ENCODE results near the gene CCL20.

The CCL20 gene

DNA sequence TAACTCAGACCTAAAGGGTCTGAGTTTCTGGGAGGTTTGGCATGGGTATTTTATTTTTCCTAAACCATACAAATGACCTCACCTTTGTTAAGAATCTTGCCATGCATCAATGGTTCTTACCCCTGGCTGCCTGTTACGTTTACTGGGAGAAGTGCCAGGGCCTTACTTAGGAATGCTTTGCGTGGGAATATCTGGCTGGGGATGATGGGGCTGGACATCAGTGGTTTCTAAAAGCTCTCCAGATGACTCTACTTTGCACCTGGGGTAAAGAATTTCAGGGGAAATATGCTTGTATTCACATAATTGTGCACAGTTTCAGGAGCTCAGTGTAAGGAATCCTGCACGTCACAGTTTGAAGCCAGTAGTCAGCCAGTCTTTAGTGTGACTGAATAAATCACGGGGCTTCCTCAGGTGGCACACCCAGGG is 39.6 kb downstream of the CCL20 start:
- H4K20me1 ChIP-seq (ENCODE audit: insufficient read depth) = no peaks in the 10 kb centered on the region
- no peaks in the 10 kb centered on the region for H3K27me3 ChIP-seq (ENCODE audit: insufficient read depth, low read depth)
- no peaks in the 10 kb centered on the region for H3K79me2 ChIP-seq (ENCODE audit: insufficient read depth, low read depth)
- no peaks in the 10 kb centered on the region for H3K4me1 ChIP-seq (ENCODE audit: low read depth, poor library complexity, severe bottlenecking)
- no peak overlapping the region for H3K4me2 ChIP-seq
- H2AFZ ChIP-seq (ENCODE audit: low read depth) = no peak overlapping the region
- H3K36me3 ChIP-seq (ENCODE audit: insufficient read depth) = no peaks in the 10 kb centered on the region
- H3K9ac ChIP-seq = no peak overlapping the region
- no peak overlapping the region for H3K4me3 ChIP-seq (IDR thresholded peaks at IDR 0.05; ENCODE audit: insufficient read depth, low read depth, low read length)
- TF ChIP-seq, protein P1, sequence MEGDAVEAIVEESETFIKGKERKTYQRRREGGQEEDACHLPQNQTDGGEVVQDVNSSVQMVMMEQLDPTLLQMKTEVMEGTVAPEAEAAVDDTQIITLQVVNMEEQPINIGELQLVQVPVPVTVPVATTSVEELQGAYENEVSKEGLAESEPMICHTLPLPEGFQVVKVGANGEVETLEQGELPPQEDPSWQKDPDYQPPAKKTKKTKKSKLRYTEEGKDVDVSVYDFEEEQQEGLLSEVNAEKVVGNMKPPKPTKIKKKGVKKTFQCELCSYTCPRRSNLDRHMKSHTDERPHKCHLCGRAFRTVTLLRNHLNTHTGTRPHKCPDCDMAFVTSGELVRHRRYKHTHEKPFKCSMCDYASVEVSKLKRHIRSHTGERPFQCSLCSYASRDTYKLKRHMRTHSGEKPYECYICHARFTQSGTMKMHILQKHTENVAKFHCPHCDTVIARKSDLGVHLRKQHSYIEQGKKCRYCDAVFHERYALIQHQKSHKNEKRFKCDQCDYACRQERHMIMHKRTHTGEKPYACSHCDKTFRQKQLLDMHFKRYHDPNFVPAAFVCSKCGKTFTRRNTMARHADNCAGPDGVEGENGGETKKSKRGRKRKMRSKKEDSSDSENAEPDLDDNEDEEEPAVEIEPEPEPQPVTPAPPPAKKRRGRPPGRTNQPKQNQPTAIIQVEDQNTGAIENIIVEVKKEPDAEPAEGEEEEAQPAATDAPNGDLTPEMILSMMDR (conservative IDR thresholded peaks at IDR 0.05; ENCODE audit: low read depth, low read length) = no peak
- no peak overlapping the region for H3K27ac ChIP-seq

DNA sequence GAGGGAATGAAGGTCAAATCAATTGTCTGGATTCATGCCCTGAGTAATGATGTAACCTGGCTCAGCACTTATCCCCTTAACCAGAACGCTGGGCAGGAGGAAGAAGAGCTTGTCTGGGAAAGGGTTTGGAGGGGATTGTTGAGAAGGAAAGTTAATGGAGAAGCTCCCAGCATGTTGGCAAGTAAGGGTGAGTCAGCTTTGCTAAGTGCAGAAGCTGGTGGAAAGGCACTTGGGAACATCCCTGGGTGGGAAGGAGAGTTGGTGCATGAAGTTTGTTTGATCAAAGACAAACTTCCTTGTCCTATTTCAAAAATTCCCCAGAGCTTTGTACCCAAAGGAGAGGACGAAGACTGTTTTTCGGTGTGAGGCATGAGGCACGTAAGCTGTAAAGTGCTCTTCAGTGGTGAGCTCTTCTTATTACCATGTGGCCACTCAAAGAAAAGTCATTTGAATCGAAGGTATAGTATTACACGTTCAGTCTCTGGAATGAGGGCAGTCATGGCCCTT is 40.2 kb downstream of the CCL20 start:
- H3K27ac ChIP-seq = no peak overlapping the region
- H3K27me3 ChIP-seq (ENCODE audit: insufficient read depth, low read depth) = no peaks in the 10 kb centered on the region
- no peak overlapping the region for H2AFZ ChIP-seq (ENCODE audit: low read depth)
- no peaks in the 10 kb centered on the region for H3K36me3 ChIP-seq (ENCODE audit: insufficient read depth)
- H3K4me1 ChIP-seq (ENCODE audit: low read depth, poor library complexity, severe bottlenecking) = no peaks in the 10 kb centered on the region
- H3K79me2 ChIP-seq (ENCODE audit: insufficient read depth, low read depth) = no peaks in the 10 kb centered on the region
- TF ChIP-seq, protein P1 (conservative IDR thresholded peaks at IDR 0.05; ENCODE audit: low read depth, low read length) = no peak
- H4K20me1 ChIP-seq (ENCODE audit: insufficient read depth) = no peaks in the 10 kb centered on the region
- no peak overlapping the region for H3K4me2 ChIP-seq
- H3K4me3 ChIP-seq (IDR thresholded peaks at IDR 0.05; ENCODE audit: insufficient read depth, low read depth, low read length) = no peak overlapping the region
- H3K9ac ChIP-seq = no peak overlapping the region

DNA sequence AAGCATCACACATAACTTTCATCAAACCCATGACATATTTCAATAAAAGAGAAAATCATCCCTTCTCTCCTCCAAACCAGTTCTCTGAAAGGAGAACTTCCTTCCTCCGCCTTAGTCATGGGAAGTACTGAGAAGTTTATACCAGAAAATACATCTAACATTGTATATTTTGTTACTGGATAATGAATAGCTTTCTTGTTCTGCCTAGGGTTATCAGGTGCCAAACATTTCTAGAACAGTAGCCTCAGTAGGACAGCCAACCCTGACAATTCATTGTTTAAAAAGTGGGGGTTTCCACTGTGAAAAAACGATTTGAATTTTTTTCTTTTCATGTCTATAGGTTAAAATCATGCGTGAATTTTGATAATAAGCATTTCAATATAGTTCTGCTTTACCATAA is 41.8 kb downstream of the CCL20 start:
- H3K4me2 ChIP-seq = no peak overlapping the region
- no peak overlapping the region for H2AFZ ChIP-seq (ENCODE audit: low read depth)
- no peaks in the 10 kb centered on the region for H3K4me1 ChIP-seq (ENCODE audit: low read depth, poor library complexity, severe bottlenecking)

DNA sequence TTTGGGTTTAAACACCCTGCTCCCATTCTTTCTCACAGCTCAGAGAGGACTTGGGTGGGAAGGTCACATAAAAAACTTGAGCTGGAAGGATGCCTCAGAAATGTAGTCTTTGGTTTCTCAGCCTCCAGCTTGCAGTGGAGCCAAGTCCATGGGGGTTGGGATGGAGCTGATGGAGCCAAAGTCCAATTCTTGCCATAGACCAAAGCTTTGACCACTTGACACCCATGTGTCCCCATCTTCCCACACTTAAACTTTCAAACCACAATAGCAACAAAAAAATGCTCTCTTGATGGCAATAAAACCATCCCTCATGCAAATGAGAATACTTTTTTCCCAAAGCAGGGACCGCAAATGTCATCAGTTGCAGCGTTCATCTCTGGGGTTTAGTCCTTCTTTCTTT is 43.1 kb downstream of the CCL20 start:
- Histone ChIP-seq H3K9ac (no peak overlapping the region), H3K27ac (no peak overlapping the region), H4K20me1 (ENCODE audit: insufficient read depth) (no peaks in the 10 kb centered on the region), H3K27me3 (ENCODE audit: insufficient read depth, low read depth) (no peaks in the 10 kb centered on the region), H3K4me1 (ENCODE audit: low read depth, poor library complexity, severe bottlenecking) (no peaks in the 10 kb centered on the region), H2AFZ (ENCODE audit: low read depth) (no peak overlapping the region), H3K4me2 (no peak overlapping the region), H3K79me2 (ENCODE audit: insufficient read depth, low read depth) (no peaks in the 10 kb centered on the region), H3K4me3 (IDR thresholded peaks at IDR 0.05; ENCODE audit: insufficient read depth, low read depth, low read length) (no peak overlapping the region), H3K36me3 (ENCODE audit: insufficient read depth) (no peaks in the 10 kb centered on the region)
- TF ChIP-seq, protein P1 (conservative IDR thresholded peaks at IDR 0.05; ENCODE audit: low read depth, low read length) = no peak

More for the DNA sequence above, 41.8 kb downstream of the CCL20 start:
- Histone ChIP-seq H3K27ac (no peak overlapping the region), H3K79me2 (ENCODE audit: insufficient read depth, low read depth) (no peaks in the 10 kb centered on the region), H3K27me3 (ENCODE audit: insufficient read depth, low read depth) (no peaks in the 10 kb centered on the region), H3K9ac (no peak overlapping the region), H3K4me3 (IDR thresholded peaks at IDR 0.05; ENCODE audit: insufficient read depth, low read depth, low read length) (no peak overlapping the region), H4K20me1 (ENCODE audit: insufficient read depth) (no peaks in the 10 kb centered on the region), H3K36me3 (ENCODE audit: insufficient read depth) (no peaks in the 10 kb centered on the region)
- TF ChIP-seq, protein P1 (conservative IDR thresholded peaks at IDR 0.05; ENCODE audit: low read depth, low read length) = no peak
